HG02884 (cell line): ENCODE results near the gene MRC1.

Experiments
- ATAC-seq: cut with Tn5 transposase; IDR thresholded peaks from one replicate; pipeline ENCODE4 v1.9.1; 2021; ENCODE audit warnings: mild to moderate bottlenecking, moderate library complexity; ENCODE audit not compliant: unreplicated experiment

MRC1 gene

GRCh38 chr10:17808971-17809841, at the start of gene MRC1:
Gene MRC1, plus strand, starts transcription at chr10:17809348. Its CDS starts 118 bp downstream, at chr10:17809466.
- ATAC-seq: no peak

- ATAC-seq: no peak
These were observed 45.0 kb upstream of the MRC1 start for GRCh38 chr10:17764142-17764541.

GRCh38 chr10:17765602-17766001, 43.5 kb upstream of the MRC1 start:
- no peak for ATAC-seq

GRCh38 chr10:17766731-17767130, 42.4 kb upstream of the MRC1 start:
- no peak for ATAC-seq

GRCh38 chr10:17768496-17768895, 40.7 kb upstream of the MRC1 start:
- no peak for ATAC-seq

- ATAC-seq: no peak
These were observed 40.2 kb upstream of the MRC1 start for GRCh38 chr10:17768957-17769356.

- ATAC-seq: no peak
These were observed 38.1 kb upstream of the MRC1 start for GRCh38 chr10:17771017-17771416.

GRCh38 chr10:17779784-17780183, 29.4 kb upstream of the MRC1 start:
- no peak for ATAC-seq

GRCh38 chr10:17780727-17781126, 28.4 kb upstream of the MRC1 start:
- ATAC-seq: no peak

GRCh38 chr10:17781856-17782255, 27.3 kb upstream of the MRC1 start:
- no peak for ATAC-seq

- no peak for ATAC-seq
These were observed 26.1 kb upstream of the MRC1 start for GRCh38 chr10:17782921-17783665.

- ATAC-seq: no peak
These were observed 25.4 kb upstream of the MRC1 start for GRCh38 chr10:17783751-17784150.

GRCh38 chr10:17784688-17785087, 24.5 kb upstream of the MRC1 start:
- ATAC-seq: no peak

GRCh38 chr10:17785276-17785930, 23.7 kb upstream of the MRC1 start:
- ATAC-seq: no peak

- ATAC-seq: no peak
These were observed 21.8 kb upstream of the MRC1 start for GRCh38 chr10:17787087-17787961.

GRCh38 chr10:17788646-17789045, 20.5 kb upstream of the MRC1 start:
- no peak for ATAC-seq

- no peak for ATAC-seq
These were observed 19.8 kb upstream of the MRC1 start for GRCh38 chr10:17789396-17789795.

- no peak for ATAC-seq
These were observed 18.5 kb upstream of the MRC1 start for GRCh38 chr10:17790651-17791050.

- no peak for ATAC-seq
These were observed 16.2 kb upstream of the MRC1 start for GRCh38 chr10:17792991-17793390.

- no peak for ATAC-seq
These were observed 15.1 kb upstream of the MRC1 start for GRCh38 chr10:17793823-17794644.
